VCaP (cell line): ENCODE measurements around the gene TMEM37.

Source experiments
- H3K27ac ChIP-seq: fragments of 450-650 bp; 2 replicates; pipeline ENCODE4 v1.5.1; 2017
- TF ChIP-seq, protein P1 (sequence below): fragments of 450-650 bp; conservative IDR thresholded peaks from 2 replicates; pipeline ENCODE4 v1.5.1; 2017; ENCODE audit warnings: mild to moderate bottlenecking, moderate library complexity

TMEM37 gene

DNA sequence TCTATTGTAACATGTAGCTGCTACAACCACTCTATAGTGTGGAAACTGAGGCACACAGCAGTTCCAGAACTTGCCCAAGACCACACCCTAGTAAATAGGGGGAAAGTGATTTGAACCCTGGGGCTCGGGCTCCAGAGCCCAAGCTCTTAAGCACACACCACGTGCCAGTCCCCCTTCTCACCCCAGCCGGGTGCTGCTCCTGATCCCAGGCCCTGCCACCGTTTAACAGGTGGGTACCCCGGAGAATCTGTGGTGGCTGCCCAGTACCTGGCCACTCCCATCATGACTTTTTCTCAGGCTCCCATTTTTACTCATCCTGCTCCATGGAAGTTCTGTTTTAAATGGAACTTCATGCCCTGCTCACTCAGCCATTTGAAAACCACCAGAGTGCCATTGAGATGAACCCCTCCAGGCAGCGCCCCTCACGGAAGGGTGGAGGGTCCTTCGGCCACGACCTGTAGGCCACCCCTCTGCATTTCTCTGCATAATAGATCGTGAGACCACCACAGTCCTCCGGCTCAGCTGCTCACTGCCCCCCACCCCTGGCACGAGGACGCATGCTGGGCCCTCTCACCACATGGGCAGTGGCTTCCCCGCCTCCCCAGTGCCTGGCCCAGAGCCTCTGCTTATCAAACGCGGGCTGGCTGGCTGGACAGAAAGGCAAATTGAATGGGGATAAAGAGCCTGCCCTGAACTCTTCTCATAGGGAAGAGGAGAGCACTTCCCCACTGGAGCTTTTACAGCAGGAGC, 42.1 kb downstream of the TMEM37 start:
- no peak overlapping the region for H3K27ac ChIP-seq
- TF ChIP-seq, protein P1, sequence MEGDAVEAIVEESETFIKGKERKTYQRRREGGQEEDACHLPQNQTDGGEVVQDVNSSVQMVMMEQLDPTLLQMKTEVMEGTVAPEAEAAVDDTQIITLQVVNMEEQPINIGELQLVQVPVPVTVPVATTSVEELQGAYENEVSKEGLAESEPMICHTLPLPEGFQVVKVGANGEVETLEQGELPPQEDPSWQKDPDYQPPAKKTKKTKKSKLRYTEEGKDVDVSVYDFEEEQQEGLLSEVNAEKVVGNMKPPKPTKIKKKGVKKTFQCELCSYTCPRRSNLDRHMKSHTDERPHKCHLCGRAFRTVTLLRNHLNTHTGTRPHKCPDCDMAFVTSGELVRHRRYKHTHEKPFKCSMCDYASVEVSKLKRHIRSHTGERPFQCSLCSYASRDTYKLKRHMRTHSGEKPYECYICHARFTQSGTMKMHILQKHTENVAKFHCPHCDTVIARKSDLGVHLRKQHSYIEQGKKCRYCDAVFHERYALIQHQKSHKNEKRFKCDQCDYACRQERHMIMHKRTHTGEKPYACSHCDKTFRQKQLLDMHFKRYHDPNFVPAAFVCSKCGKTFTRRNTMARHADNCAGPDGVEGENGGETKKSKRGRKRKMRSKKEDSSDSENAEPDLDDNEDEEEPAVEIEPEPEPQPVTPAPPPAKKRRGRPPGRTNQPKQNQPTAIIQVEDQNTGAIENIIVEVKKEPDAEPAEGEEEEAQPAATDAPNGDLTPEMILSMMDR: no peak

GRCh38 chr2:119474371-119475224, 42.9 kb downstream of the TMEM37 start:
- TF ChIP-seq, protein P1: no peak
- H3K27ac ChIP-seq: no peak overlapping the region

DNA sequence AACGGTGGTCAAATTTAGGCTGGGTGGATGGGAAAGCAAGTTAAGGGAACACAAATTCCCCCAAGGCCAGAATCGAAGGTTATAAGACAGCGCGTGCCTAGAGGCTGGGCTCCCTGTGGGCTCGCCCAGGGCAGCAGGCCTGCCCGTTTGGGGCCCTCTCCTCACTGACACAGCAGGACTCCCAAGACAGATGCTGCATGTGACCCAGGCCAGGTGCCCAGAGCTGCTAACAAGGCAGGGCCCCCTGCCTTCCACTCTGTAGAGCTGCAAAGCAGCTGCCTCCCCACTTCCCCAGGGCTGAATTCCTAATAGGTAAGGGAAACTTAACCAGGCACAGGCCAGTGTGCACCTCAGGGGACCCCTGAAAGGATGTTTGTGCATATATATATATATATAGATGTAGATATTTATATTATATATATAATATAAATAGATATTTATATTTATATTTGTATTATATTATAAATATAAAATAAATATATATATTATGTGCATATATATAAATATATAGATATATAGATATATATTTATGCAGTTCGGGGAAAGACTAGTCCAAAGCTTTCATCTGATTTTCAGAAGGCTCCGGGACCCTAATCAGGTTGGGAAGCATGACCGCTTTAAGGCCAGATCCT, 43.7 kb downstream of the TMEM37 start:
- TF ChIP-seq, protein P1: no peak

DNA sequence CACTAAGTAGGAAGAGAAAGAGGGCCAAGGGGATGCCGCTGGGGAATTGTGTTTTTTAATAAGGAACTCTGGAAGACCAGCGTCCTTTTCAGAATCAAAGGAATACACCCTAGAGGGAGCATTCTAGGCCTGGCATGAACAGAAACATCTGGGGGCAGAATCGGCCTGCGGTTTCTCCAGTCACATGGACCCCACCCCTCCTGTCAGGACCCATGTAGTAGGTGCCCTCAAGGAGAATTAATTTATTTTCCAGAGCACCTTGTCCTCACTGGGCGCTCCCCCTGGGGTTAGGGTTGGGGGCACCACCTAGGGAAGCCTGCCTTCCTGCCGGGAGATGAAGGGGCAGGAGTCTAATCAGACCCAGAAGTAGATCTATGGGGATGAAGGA, 44.2 kb downstream of the TMEM37 start:
- H3K27ac ChIP-seq: no peak overlapping the region
- TF ChIP-seq, protein P1: no peak

More for the DNA sequence above, 43.7 kb downstream of the TMEM37 start:
- H3K27ac ChIP-seq: no peak overlapping the region

DNA sequence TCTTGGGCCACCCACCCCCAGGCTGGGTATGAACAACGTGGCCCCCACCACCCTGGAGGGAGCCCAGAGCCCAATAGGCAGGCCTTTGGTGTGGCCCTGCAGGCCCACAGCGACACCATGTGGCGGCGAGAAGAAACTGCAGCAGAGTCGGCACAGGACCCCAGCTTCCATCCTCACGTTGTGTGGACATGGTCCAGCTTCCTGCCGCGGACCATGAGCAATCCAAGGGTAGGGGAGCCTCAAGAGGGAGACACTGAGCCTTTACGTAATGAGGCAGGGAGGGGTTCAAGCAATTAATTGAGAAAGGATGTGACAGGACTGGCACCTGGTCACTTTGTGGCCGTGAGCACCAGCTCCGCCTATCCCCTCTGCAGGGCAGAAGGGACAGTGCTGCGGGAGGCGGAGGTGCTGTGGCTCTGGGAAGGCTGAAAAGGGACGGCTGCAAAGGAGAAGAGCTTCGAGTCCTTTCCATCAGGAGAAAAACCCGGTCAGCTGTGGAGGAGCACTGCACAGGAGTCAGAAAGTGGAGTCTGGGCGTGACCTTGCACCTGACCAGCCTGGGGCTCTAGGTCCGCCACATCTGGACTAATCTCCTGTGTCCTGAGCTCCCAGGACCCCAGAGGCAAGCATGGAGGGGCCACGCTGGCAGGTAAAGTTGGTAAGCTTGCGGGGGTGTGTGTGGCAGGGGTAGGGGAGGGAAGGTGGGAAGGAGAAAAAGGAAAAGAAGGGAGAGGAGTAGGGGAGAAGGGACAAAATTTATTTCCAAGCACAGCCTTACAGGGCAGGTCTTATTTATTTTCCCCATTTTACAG, 44.9 kb downstream of the TMEM37 start:
- TF ChIP-seq, protein P1: peak; percentile 96
- no peak overlapping the region for H3K27ac ChIP-seq

GRCh38 chr2:119477113-119477505, 45.5 kb downstream of the TMEM37 start:
- no peak overlapping the region for H3K27ac ChIP-seq
- TF ChIP-seq, protein P1: no peak
